H9 (cell line): Measurements from ENCODE around the gene CWH43. TPM values are rescaled to one million over a fixed set of nuclear protein-coding genes. Genes with fewer than 3 reads are reported as not detected.

Experiments
- DNase-seq: peaks from one replicate; pipeline ENCODE4 v3.0.0-alpha.2; 2017
- H2AFZ ChIP-seq: one replicate; pipeline ENCODE4 v1.6.1; 2013; ENCODE audit warnings: mild to moderate bottlenecking, low read length, control low read depth, moderate library complexity
- H2AK5ac ChIP-seq: 2 replicates; pipeline ENCODE4 v1.6.1; 2013; ENCODE audit warnings: low read length, control low read depth, mixed read lengths; ENCODE audit not compliant: insufficient read length
- H2BK120ac ChIP-seq: one replicate; pipeline ENCODE4 v1.6.1; 2013; ENCODE audit warnings: low read depth, mild to moderate bottlenecking, low read length, control low read depth, inconsistent platforms; ENCODE audit not compliant: poor library complexity, severe bottlenecking
- H2BK12ac ChIP-seq: 2 replicates; pipeline ENCODE4 v1.6.1; 2013; ENCODE audit warnings: low read length, control low read depth, mixed read lengths, low read depth; ENCODE audit not compliant: insufficient read length
- H2BK15ac ChIP-seq: 2 replicates; pipeline ENCODE4 v1.6.1; 2013; ENCODE audit warnings: low read depth, low read length, control low read depth
- H2BK20ac ChIP-seq: one replicate; pipeline ENCODE4 v1.6.1; 2013; ENCODE audit warnings: low read depth, mild to moderate bottlenecking, low read length, control low read depth, inconsistent platforms; ENCODE audit not compliant: poor library complexity, severe bottlenecking
- H2BK5ac ChIP-seq: 2 replicates; pipeline ENCODE4 v1.6.1; 2013; ENCODE audit warnings: low read length, control low read depth, mixed read lengths; ENCODE audit not compliant: insufficient read length
- H3K14ac ChIP-seq: 2 replicates; pipeline ENCODE4 v1.6.1; 2013; ENCODE audit warnings: low read length, control low read depth; ENCODE audit not compliant: insufficient read depth
- H3K18ac ChIP-seq: 2 replicates; pipeline ENCODE4 v1.6.1; 2013; ENCODE audit warnings: low read depth, mild to moderate bottlenecking, mixed read lengths, low read length, control low read depth; ENCODE audit not compliant: insufficient read length
- H3K23ac ChIP-seq: 2 replicates; pipeline ENCODE4 v1.6.1; 2013; ENCODE audit warnings: low read length, control low read depth, mixed read lengths, low read depth; ENCODE audit not compliant: insufficient read length
- H3K23me2 ChIP-seq: 2 replicates; pipeline ENCODE4 v1.6.1; 2013; ENCODE audit warnings: low read depth, mild to moderate bottlenecking, mixed read lengths, low read length, control low read depth; ENCODE audit not compliant: insufficient read length, poor library complexity, severe bottlenecking
- H3K27ac ChIP-seq: 2 replicates; pipeline ENCODE4 v1.5.1; 2013; ENCODE audit warnings: low read length, control low read depth, mixed read lengths, low read depth; ENCODE audit not compliant: insufficient read length
- H3K27me3 ChIP-seq: 2 replicates; pipeline ENCODE4 v1.6.1; 2013; ENCODE audit warnings: low read length, control low read depth, inconsistent platforms; ENCODE audit not compliant: insufficient read depth
- H3K4ac ChIP-seq: 2 replicates; pipeline ENCODE4 v1.6.1; 2013; ENCODE audit warnings: low read depth, mild to moderate bottlenecking, control low read depth, inconsistent platforms, low read length, moderate library complexity
- H3K4me1 ChIP-seq: 2 replicates; pipeline ENCODE4 v1.6.1; 2013; ENCODE audit warnings: low read length, control low read depth, inconsistent platforms; ENCODE audit not compliant: insufficient read depth
- H3K4me2 ChIP-seq: 2 replicates; pipeline ENCODE4 v1.6.1; 2013; ENCODE audit warnings: low read length, control low read depth, mixed read lengths; ENCODE audit not compliant: insufficient read length, insufficient read depth
- H3K56ac ChIP-seq: 2 replicates; pipeline ENCODE4 v1.6.1; 2013; ENCODE audit warnings: low read depth, mild to moderate bottlenecking, mixed read lengths, low read length, control low read depth; ENCODE audit not compliant: insufficient read length
- H3K79me1 ChIP-seq: 2 replicates; pipeline ENCODE4 v1.6.1; 2013; ENCODE audit warnings: low read depth, mild to moderate bottlenecking, moderate library complexity, low read length, control low read depth, inconsistent platforms; ENCODE audit not compliant: insufficient read depth, poor library complexity, severe bottlenecking
- H3K79me2 ChIP-seq: 2 replicates; pipeline ENCODE4 v1.6.1; 2013; ENCODE audit warnings: low read length, control low read depth, inconsistent platforms; ENCODE audit not compliant: insufficient read depth
- H3K9ac ChIP-seq: 2 replicates; pipeline ENCODE4 v1.6.1; 2013; ENCODE audit warnings: low read length, control low read depth, mixed read lengths; ENCODE audit not compliant: insufficient read length; ENCODE audit errors: extremely low read depth
- H3K9me3 ChIP-seq: one replicate; pipeline ENCODE4 v1.6.1; 2013; ENCODE audit warnings: low read depth, low read length, inconsistent platforms; ENCODE audit not compliant: control insufficient read depth
- H3T11ph ChIP-seq: one replicate; pipeline ENCODE4 v1.6.1; 2013; ENCODE audit warnings: mild to moderate bottlenecking, low read length, control low read depth, inconsistent platforms
- H4K20me1 ChIP-seq: one replicate; pipeline ENCODE4 v1.6.1; 2013; ENCODE audit not compliant: control insufficient read depth, insufficient read length, insufficient read depth
- H4K5ac ChIP-seq: 2 replicates; pipeline ENCODE4 v1.6.1; 2013; ENCODE audit warnings: low read depth, mild to moderate bottlenecking, mixed read lengths, low read length, control low read depth; ENCODE audit not compliant: insufficient read length
- H4K8ac ChIP-seq: replicated peaks from 2 replicates; pipeline ENCODE4 v1.6.1; 2013; ENCODE audit warnings: low read length, control low read depth, mixed read lengths, low read depth; ENCODE audit not compliant: insufficient read length
- H4K91ac ChIP-seq: 2 replicates; pipeline ENCODE4 v1.6.1; 2013; ENCODE audit warnings: low read depth, mild to moderate bottlenecking, moderate library complexity, mixed read lengths, low read length, control low read depth; ENCODE audit not compliant: insufficient read length
- H3K27ac Mint-ChIP-seq, 3 experiments: 2 replicates in 2 of 3; 3 replicates in 1 of 3; pipeline ENCODE4 v1.8.0; 2020 to 2021; ENCODE audit warnings: mixed read lengths in 3 of 3, mild to moderate bottlenecking in 1 of 3, moderate library complexity in 1 of 3
- H3K27me3 Mint-ChIP-seq: 2 replicates; pipeline ENCODE4 v1.8.0; 2021; ENCODE audit warnings: low read depth, mild to moderate bottlenecking, moderate library complexity, mixed read lengths
- H3K36me3 Mint-ChIP-seq, 3 experiments: 2 replicates in 2 of 3; 3 replicates in 1 of 3; pipeline ENCODE4 v1.8.0; 2020 to 2021; ENCODE audit warnings: low read depth in 3 of 3, mixed read lengths in 3 of 3; ENCODE audit not compliant: insufficient read depth in 1 of 3
- H3K4me1 Mint-ChIP-seq, 2 experiments: 2 replicates each; pipeline ENCODE4 v1.8.0; 2020; ENCODE audit warnings: mixed read lengths in 2 of 2
- H3K4me3 Mint-ChIP-seq, 2 experiments: 2 replicates in 1 of 2; 3 replicates in 1 of 2; pipeline ENCODE4 v1.8.0; 2020 to 2021; ENCODE audit warnings: mild to moderate bottlenecking in 2 of 2, mixed read lengths in 2 of 2, moderate library complexity in 1 of 2
- H3K9me3 Mint-ChIP-seq, 2 experiments: 2 replicates in 1 of 2; 3 replicates in 1 of 2; pipeline ENCODE4 v1.8.0; 2020; ENCODE audit warnings: mild to moderate bottlenecking in 2 of 2, mixed read lengths in 2 of 2, moderate library complexity in 1 of 2
- CTCF ChIP-seq: fragments of 200-600 bp; sonication (generic); conservative IDR thresholded peaks from 3 replicates; pipeline ENCODE4 v1.8.0; 2021; ENCODE audit warnings: antibody characterized with exemption, mild to moderate bottlenecking
- WGBS: extraction: QIAGEN DNeasy Blood & Tissue Kit; methylation state at CpG from one replicate; pipeline ENCODE4 v1.1.7; 2013; ENCODE audit warnings: missing lambda C conversion rate, low lambda C conversion rate, mixed read lengths; ENCODE audit not compliant: insufficient read length; ENCODE audit errors: extremely low coverage; 5-methylcytosine and 5-hydroxymethylcytosine counted together
- total RNA-seq: library from RNA; stranded (reverse); gene quantifications from 2 replicates; pipeline ENCODE4 v1.2.1, GENCODE V29; 2021

CWH43 gene
- total RNA-seq, 1 experiment from 2014 or later, result not detected

DNA sequence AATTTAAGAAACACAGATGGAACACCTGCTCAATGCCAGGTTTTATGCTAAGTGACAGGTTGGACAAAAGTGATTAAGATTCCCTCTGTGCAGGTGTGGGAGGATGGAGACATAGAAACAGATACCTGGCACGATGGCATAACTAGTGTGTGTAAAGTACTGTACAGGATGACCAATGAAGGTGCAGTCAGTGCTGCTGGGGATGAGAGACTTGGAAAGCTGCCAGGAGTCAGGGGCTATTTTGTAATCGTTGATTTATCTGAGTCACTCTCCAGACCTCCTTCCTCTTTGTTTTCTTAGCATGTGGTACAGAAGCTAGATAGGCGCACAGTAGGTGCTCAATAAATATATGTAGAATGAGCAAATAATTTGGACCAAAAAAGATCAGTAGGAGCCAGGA lies 58.2 kb downstream of the CWH43 start:
- no peak overlapping the region for H2AFZ ChIP-seq
- no peak overlapping the region for H2BK12ac ChIP-seq
- H3K14ac ChIP-seq, result no peak overlapping the region
- H3K4me2 ChIP-seq, result no peak overlapping the region
- no peaks in the 10 kb centered on the region for H3K4me1 ChIP-seq
- H3K27ac ChIP-seq, result no peak overlapping the region
- no peaks in the 10 kb centered on the region for H3K23me2 ChIP-seq
- no peaks in the 10 kb centered on the region for H3K79me1 ChIP-seq
- H3K9me3 Mint-ChIP-seq, result peaks cover 68 to 71% of the 10 kb centered on the region in 2 experiments
- no peak for DNase-seq
- H2BK5ac ChIP-seq, result no peak overlapping the region
- no peak for TF ChIP-seq CTCF
- no peaks in the 10 kb centered on the region for H3K4me1 Mint-ChIP-seq
- no CpG with 5 or more reads among the region's 3 CpGs for WGBS
- H2AK5ac ChIP-seq, result no peak overlapping the region
- no peaks in the 10 kb centered on the region for H4K20me1 ChIP-seq
- no peak overlapping the region for H4K8ac ChIP-seq
- peaks cover 1% of the 10 kb centered on the region; the same call in 1 of the 2 replicates for H3K27me3 Mint-ChIP-seq
- H3K4me3 Mint-ChIP-seq, result no peak overlapping the region
- H3K18ac ChIP-seq, result no peak overlapping the region
- peaks cover 74% of the 10 kb centered on the region for H3K9me3 ChIP-seq
- H3K27ac Mint-ChIP-seq, result no peak overlapping the region
- no peak overlapping the region for H2BK15ac ChIP-seq
- H2BK20ac ChIP-seq, result no peak overlapping the region
- H3K9ac ChIP-seq, result no peak overlapping the region
- peaks cover 5 to 10% (median 6%) of the 10 kb centered on the region in 3 experiments; a peak in 6 of 7 replicates for H3K36me3 Mint-ChIP-seq
- no peak overlapping the region for H2BK120ac ChIP-seq
- no peak overlapping the region for H3K56ac ChIP-seq
- H4K91ac ChIP-seq, result no peak overlapping the region
- no peak overlapping the region for H3T11ph ChIP-seq
- H4K5ac ChIP-seq, result no peak overlapping the region
- H3K27me3 ChIP-seq, result no peaks in the 10 kb centered on the region
- no peak overlapping the region for H3K23ac ChIP-seq
- no peaks in the 10 kb centered on the region for H3K79me2 ChIP-seq
- no peak overlapping the region for H3K4ac ChIP-seq
